GM12878 (cell line): Measurements from ENCODE around the gene BHLHA9. TPM values are rescaled to one million over a fixed set of nuclear protein-coding genes. Genes with fewer than 3 reads are reported as not detected.

Source experiments
- ATAC-seq: fragments of 200-7000 bp; cut with Tn5 transposase; 3 replicates; pipeline ENCODE4 v1.9.1; 2020; ENCODE audit warnings: mild to moderate bottlenecking, moderate library complexity
- BruUV-seq: library from RNA; stranded (reverse); fragments of 400-500 nt; replicated peaks from 2 replicates; lab custom pipeline; 2021; lab: Mats Ljungman, UMichigan
- CTCF ChIA-PET: fragments of 300-600 bp; sonication (Branson Sonifier 250); formaldehyde crosslinking; extraction: SDS; loops from one replicate; lab custom pipeline; 2021; ENCODE audit warnings: inconsistent platforms; lab: Yijun Ruan, JAX
- POLR2A ChIA-PET: fragments of 350-600 bp; formaldehyde crosslinking; extraction: SDS; loops from one replicate; lab custom pipeline; 2021; ENCODE audit warnings: inconsistent platforms; lab: Charles Lee
- RAD21 ChIA-PET: fragments of 300-600 bp; sonication (Branson Sonifier 250); formaldehyde crosslinking; loops from one replicate; lab custom pipeline; 2023; ENCODE audit warnings: antibody characterized with exemption; ENCODE audit not compliant: unreplicated experiment; lab: Charles Lee
- SMC1A ChIA-PET: fragments of 300-600 bp; sonication (Branson Sonifier 250); formaldehyde crosslinking; loops from one replicate; lab custom pipeline; 2023; ENCODE audit not compliant: unreplicated experiment, uncharacterized antibody; lab: Charles Lee
- DNase-seq: peaks from one replicate; pipeline ENCODE4 v3.0.0-alpha.2; 2011; ENCODE audit warnings: low read depth, low spot score
- FAIRE-seq: peaks from 3 replicates; lab custom pipeline; 2011; peaks lifted over from hg19 to GRCh38; lab: Jason Lieb, UNC
- H2AFZ ChIP-seq: 2 replicates; pipeline ENCODE4 v1.6.0; 2011; ENCODE audit warnings: low read depth, low read length, control low read depth; ENCODE audit not compliant: control insufficient read depth
- H3K27ac ChIP-seq: 2 replicates; pipeline ENCODE4 v1.5.1; 2011; ENCODE audit warnings: control low read depth; ENCODE audit not compliant: control insufficient read depth, insufficient read depth
- H3K27me3 ChIP-seq, 2 experiments: replicated peaks in 1 of 2; 2 replicates each; pipeline versions ENCODE4 v1.6.0 to v1.6.1; 2011; ENCODE audit warnings: low read length in 1 of 2; ENCODE audit not compliant: control insufficient read depth in 2 of 2, insufficient read depth in 2 of 2
- H3K36me3 ChIP-seq, 2 experiments: 2 replicates each; pipeline ENCODE4 v1.5.1; 2011; ENCODE audit warnings: low read length in 1 of 2; ENCODE audit not compliant: control insufficient read depth in 2 of 2, insufficient read depth in 2 of 2
- H3K4me1 ChIP-seq: 2 replicates; pipeline ENCODE4 v1.6.1; 2011; ENCODE audit warnings: mild to moderate bottlenecking, low read length, moderate library complexity, mixed read lengths; ENCODE audit not compliant: control insufficient read depth, insufficient read depth
- H3K4me2 ChIP-seq: 2 replicates; pipeline ENCODE4 v1.6.0; 2011; ENCODE audit warnings: control low read depth; ENCODE audit not compliant: control insufficient read depth, insufficient read depth
- H3K4me3 ChIP-seq: fragments of 200-600 bp; sonication (generic); 2 replicates; pipeline ENCODE4 v1.5.1; 2016
- H3K79me2 ChIP-seq: 2 replicates; pipeline ENCODE4 v1.6.0; 2011; ENCODE audit warnings: low read length; ENCODE audit not compliant: control insufficient read depth, insufficient read depth
- H3K9ac ChIP-seq: 2 replicates; pipeline ENCODE4 v1.8.0; 2011; ENCODE audit warnings: low read length, control low read depth, mixed read lengths; ENCODE audit not compliant: control insufficient read depth, insufficient read depth
- H3K9me3 ChIP-seq: replicated peaks from 3 replicates; pipeline ENCODE4 v1.5.1; 2011; ENCODE audit warnings: mild to moderate bottlenecking, low read length; ENCODE audit not compliant: control insufficient read depth, insufficient read depth
- H4K20me1 ChIP-seq: 2 replicates; pipeline ENCODE4 v1.6.0; 2011; ENCODE audit not compliant: control insufficient read depth, insufficient read depth
- BHLHE40 ChIP-seq, 2 experiments: fragments of 450-650 bp in 1 of 2; IDR thresholded peaks; 2 replicates each; pipeline ENCODE4 v1.6.1; 2011 to 2017; ENCODE audit warnings: low read depth in 2 of 2, borderline replicate concordance in 1 of 2, improper control_type of control experiment in 1 of 2, low read length in 1 of 2, mild to moderate bottlenecking in 1 of 2
- IKZF2 ChIP-seq, 2 experiments: fragments of 450-650 bp; IDR thresholded peaks; 2 replicates each; pipeline ENCODE4 v1.6.1; 2017; ENCODE audit warnings: mild to moderate bottlenecking in 2 of 2, moderate library complexity in 2 of 2
- NRF1 ChIP-seq: conservative IDR thresholded peaks from 2 replicates; pipeline ENCODE4 v1.6.1; 2011; ENCODE audit warnings: mild to moderate bottlenecking, low read depth, low read length, improper control_type of control experiment
- SREBF2 ChIP-seq: IDR thresholded peaks from 2 replicates; pipeline ENCODE4 v1.6.1; 2012; ENCODE audit warnings: mild to moderate bottlenecking, low read length
- ZNF217 ChIP-seq: fragments of 450-650 bp; IDR thresholded peaks from 2 replicates; pipeline ENCODE4 v1.6.1; 2017; ENCODE audit warnings: antibody characterized with exemption, mild to moderate bottlenecking
- WGBS: methylation state at CpG from one replicate; pipeline ENCODE4 v1.1.6; 2016; ENCODE audit warnings: low lambda C conversion rate; ENCODE audit not compliant: insufficient replicate concordance, insufficient coverage; ENCODE audit errors: missing lambda C conversion rate; 5-methylcytosine and 5-hydroxymethylcytosine counted together
- in situ Hi-C: fragments of 300-500 bp; cut with MboI; formaldehyde crosslinking; loops from 9 replicates; pipeline ENCODE4 v1.14.3; 2018; ENCODE audit warnings: mixed read lengths
- intact Hi-C: fragments of 100-400 bp; cut with micrococcal nuclease; formaldehyde crosslinking; loops from one replicate; pipeline ENCODE4 v1.14.2; 2022; ENCODE audit not compliant: unreplicated experiment
- polyA plus RNA-seq, 11 experiments: library from polyadenylated mRNA; depleted of rRNA in 4 of 11; unstranded in 6 of 11; stranded (reverse) in 5 of 11; fragments of >200 nt; fragmentation: Nextera tagmentation in 4 of 11; fragmentation: Illumina TruSeq in 1 of 11; extraction: Ambion mirVana in 4 of 11; extraction: Trizol in 1 of 11; gene quantifications; 1 replicate in 1 of 11; 2 replicates in 10 of 11; pipeline versions ENCODE4 v1.2.1 to v1.2.3, GENCODE V29; 2011 to 2016; ENCODE audit warnings: inconsistent platforms in 2 of 11, missing spikeins in 2 of 11, low read depth in 1 of 11
- total RNA-seq, 4 experiments: library from RNA; depleted of rRNA in 3 of 4; stranded (reverse); fragments of >200 nt in 3 of 4; fragmentation: Illumina TruSeq in 1 of 4; extraction: Trizol in 1 of 4; gene quantifications; 2 replicates each; pipeline versions ENCODE4 v1.2.1 to v1.2.3, GENCODE V29; 2013 to 2021
- TF ChIP-seq, protein P1 (sequence below): fragments of 450-650 bp; IDR thresholded peaks from 2 replicates; pipeline ENCODE4 v1.6.1; 2016; ENCODE audit warnings: mild to moderate bottlenecking

Gene BHLHA9
- total and polyA plus RNA-seq, 10 of the 15 experiments (the other 5 are each of a cell fraction or from before 2014, with no cell fraction given) = not detected

DNA sequence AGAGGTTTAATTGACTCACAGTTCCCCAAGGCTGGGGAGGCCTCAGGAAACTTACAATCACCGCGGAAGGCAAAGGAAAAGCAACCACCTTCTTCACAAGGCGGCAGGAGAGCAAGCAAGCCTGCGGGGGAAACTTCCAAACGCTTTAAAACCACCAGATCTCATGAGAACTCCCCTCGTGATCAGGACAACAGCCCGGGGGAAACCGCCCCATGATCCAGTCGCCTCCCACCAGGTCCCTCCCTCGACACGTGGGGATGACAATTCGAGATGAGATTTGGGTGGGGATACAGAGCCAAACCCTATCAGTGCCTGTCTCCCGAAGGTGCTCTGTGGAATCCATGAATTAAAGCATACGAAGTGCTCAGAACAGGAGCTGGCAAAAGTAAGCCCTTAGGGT is 46.6 kb upstream of the BHLHA9 start:
- peaks cover 6 to 18% of the 10 kb centered on the region in 2 experiments for H3K36me3 ChIP-seq
- CTCF ChIA-PET = interaction anchor here (0.6 to 1.1 kb wide), 2 partner anchors 109 to 141 kb away, joined by 3 to 5 read pairs; no protein-coding TSS in a partner anchor
- H2AFZ ChIP-seq = no peak overlapping the region
- no peaks in the 10 kb centered on the region for H3K27me3 ChIP-seq
- BruUV-seq = no TSS peak
- 93% methylated on average over 14 of the region's 14 CpGs for WGBS
- H3K9ac ChIP-seq = no peak overlapping the region
- in situ Hi-C loops = no loop called here
- no peak for TF ChIP-seq BHLHE40 (IDR thresholded peaks at IDR 0.05; ENCODE audit: borderline replicate concordance in 1 of 2, low read depth in 2 of 2, low read length in 1 of 2)
- TF ChIP-seq ZNF217 = no peak
- no peak for TF ChIP-seq NRF1
- TF ChIP-seq, protein P1, sequence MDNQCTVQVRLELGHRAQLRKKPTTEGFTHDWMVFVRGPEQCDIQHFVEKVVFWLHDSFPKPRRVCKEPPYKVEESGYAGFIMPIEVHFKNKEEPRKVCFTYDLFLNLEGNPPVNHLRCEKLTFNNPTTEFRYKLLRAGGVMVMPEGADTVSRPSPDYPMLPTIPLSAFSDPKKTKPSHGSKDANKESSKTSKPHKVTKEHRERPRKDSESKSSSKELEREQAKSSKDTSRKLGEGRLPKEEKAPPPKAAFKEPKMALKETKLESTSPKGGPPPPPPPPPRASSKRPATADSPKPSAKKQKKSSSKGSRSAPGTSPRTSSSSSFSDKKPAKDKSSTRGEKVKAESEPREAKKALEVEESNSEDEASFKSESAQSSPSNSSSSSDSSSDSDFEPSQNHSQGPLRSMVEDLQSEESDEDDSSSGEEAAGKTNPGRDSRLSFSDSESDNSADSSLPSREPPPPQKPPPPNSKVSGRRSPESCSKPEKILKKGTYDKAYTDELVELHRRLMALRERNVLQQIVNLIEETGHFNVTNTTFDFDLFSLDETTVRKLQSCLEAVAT = 0 out of 2 replicates have a peak, but pooled peaks have one; percentile 60
- TF ChIP-seq IKZF2 (IDR thresholded peaks at IDR 0.05) = no peak
- no peak for TF ChIP-seq SREBF2
- TF ChIP-seq, all 136 proteins: peak for 1
- ATAC-seq (no peak), DNase-seq (no peak), FAIRE-seq (no peak)
- no peaks in the 10 kb centered on the region for H4K20me1 ChIP-seq
- peaks cover 8% of the 10 kb centered on the region for H3K4me1 ChIP-seq
- no peak overlapping the region for H3K4me2 ChIP-seq
- peaks cover 81% of the 10 kb centered on the region for H3K79me2 ChIP-seq
- intact Hi-C loops = no loop called here
- SMC1A ChIA-PET = no interaction called here
- RAD21 ChIA-PET = no interaction called here
- H3K4me3 ChIP-seq = no peak overlapping the region
- H3K27ac ChIP-seq = no peak overlapping the region
- H3K9me3 ChIP-seq = no peaks in the 10 kb centered on the region; the same call in 2 of the 3 replicates
- POLR2A ChIA-PET = interaction anchor here (0.5 kb wide), 1 partner anchor 45 kb away, joined by 3 read pairs; no protein-coding TSS in a partner anchor
